ENCODE results near the gene SERTAD4. TPM values are rescaled to one million over a fixed set of nuclear protein-coding genes. Genes with fewer than 3 reads are reported as not detected.
A peak's percentile ranks its signal among the peaks of the same experiment; 100 is the strongest.

Gene SERTAD4
- total RNA-seq, 2 donors from 2014 or later, result 4.2 to 4.6 TPM

GRCh38 chr1:210291786-210292230, 59.2 kb downstream of the SERTAD4 start:
- intact Hi-C loops (cut with DNase I), result loop anchor here (5.0 kb wide), 1 partner anchor 55 kb away; no protein-coding TSS in a partner anchor
- H3K27me3 ChIP-seq, result no peaks in the 10 kb centered on the region
- peak overlapping the region in 1 of 2 donors; percentile 35 for H3K9ac ChIP-seq (ENCODE audit: low read depth in 2 of 2, low read length in 2 of 2)
- no peaks in the 10 kb centered on the region for H3K36me3 ChIP-seq
- no peak overlapping the region for H3K27ac ChIP-seq
- no peaks in the 10 kb centered on the region for H3K4me1 ChIP-seq
- TF ChIP-seq CTCF (IDR thresholded peaks at IDR 0.05), result no peak
- peak overlapping the region; percentile 39 for H3K4me3 ChIP-seq
- DNase-seq, result no peak
- no peaks in the 10 kb centered on the region for H3K9me3 ChIP-seq

- H3K36me3 ChIP-seq, result no peaks in the 10 kb centered on the region
- H3K4me1 ChIP-seq, result no peaks in the 10 kb centered on the region
- DNase-seq, result peak; percentile 66
- peak overlapping the region in 1 of 2 donors; percentile 35 for H3K9ac ChIP-seq (ENCODE audit: low read depth in 2 of 2, low read length in 2 of 2)
- no peaks in the 10 kb centered on the region for H3K27me3 ChIP-seq
- peak overlapping the region; percentile 20 for H3K27ac ChIP-seq
- peak; percentile 23 for TF ChIP-seq CTCF (IDR thresholded peaks at IDR 0.05)
- H3K9me3 ChIP-seq, result no peaks in the 10 kb centered on the region
- H3K4me3 ChIP-seq, result peak overlapping the region; percentile 39
- intact Hi-C loops (cut with DNase I), result loop anchor here (5.0 kb wide), 1 partner anchor 55 kb away; no protein-coding TSS in a partner anchor
Observed at GRCh38 chr1:210292231-210292871, 59.8 kb downstream of the SERTAD4 start.

GRCh38 chr1:210293171-210293607, 60.6 kb downstream of the SERTAD4 start:
- DNase-seq, result peak; percentile 33
- Histone ChIP-seq H3K4me3 (peak overlapping the region; percentile 39), H3K4me1 (no peaks in the 10 kb centered on the region), H3K36me3 (no peaks in the 10 kb centered on the region), H3K27me3 (no peaks in the 10 kb centered on the region), H3K9me3 (no peaks in the 10 kb centered on the region), H3K27ac (peak overlapping the region; percentile 20), H3K9ac (ENCODE audit: low read depth in 2 of 2, low read length in 2 of 2) (peak overlapping the region in 1 of 2 donors; percentile 24)
- TF ChIP-seq CTCF (IDR thresholded peaks at IDR 0.05), result no peak
- intact Hi-C loops (cut with DNase I), result loop anchor here (5.0 kb wide), 1 partner anchor 56 kb away; no protein-coding TSS in a partner anchor

- Histone ChIP-seq H3K9ac (ENCODE audit: low read depth in 2 of 2, low read length in 2 of 2) (no peak overlapping the region), H3K4me1 (no peaks in the 10 kb centered on the region), H3K27me3 (no peaks in the 10 kb centered on the region), H3K36me3 (no peaks in the 10 kb centered on the region), H3K9me3 (no peaks in the 10 kb centered on the region), H3K27ac (peak overlapping the region; percentile 4), H3K4me3 (no peak overlapping the region)
- intact Hi-C loops (cut with DNase I), result loop anchor here (5.0 kb wide), 1 partner anchor 58 kb away; no protein-coding TSS in a partner anchor
- no peak for DNase-seq
- no peak for TF ChIP-seq CTCF (IDR thresholded peaks at IDR 0.05)
Observed at GRCh38 chr1:210294999-210295745, 62.6 kb downstream of the SERTAD4 start.

Other genes with a start within 250 kb of the SERTAD4 start
- 1 to 10 TPM; 3.2 to 4.9 TPM for gene HHAT, start 96.1 kb downstream of the SERTAD4 start, total RNA-seq